ENCODE data around the gene ZNF462. TPM values are rescaled to one million over a fixed set of nuclear protein-coding genes. Genes with fewer than 3 reads are reported as not detected.

ZNF462 gene
- total RNA-seq, 2 experiments from 2014 or later: 1.1 to 1.3 TPM

GRCh38 chr9:106886111-106887046 is 23.4 kb downstream of the ZNF462 start:
- CTCF ChIA-PET: no interaction called here
- POLR2A ChIA-PET: no interaction called here
- H3K4me1 Mint-ChIP-seq (ENCODE audit: low read depth): no peaks in the 10 kb centered on the region
- H3K9me3 Mint-ChIP-seq: peaks cover 3% of the 10 kb centered on the region
- no peak for DNase-seq
- H3K4me3 Mint-ChIP-seq: no peak overlapping the region
- Histone ChIP-seq H3K36me3 (ENCODE audit: insufficient read depth, low read length) (no peaks in the 10 kb centered on the region), H3K27me3 (ENCODE audit: control insufficient read depth in 1 of 2, insufficient read depth in 2 of 2, low read length in 2 of 2) (no peaks in the 10 kb centered on the region), H3K4me1 (ENCODE audit: insufficient read depth, low read length) (no peaks in the 10 kb centered on the region), H3K4me3 (ENCODE audit: low read length) (no peak overlapping the region), H3K9me3 (ENCODE audit: control insufficient read depth in 1 of 2, insufficient read depth in 1 of 2, low read length in 2 of 2) (peaks cover 0 to 5% of the 10 kb centered on the region in 2 experiments), H3K27ac (ENCODE audit: low read depth in 1 of 2, low read length in 2 of 2) (no peak overlapping the region)
- no peak overlapping the region for H3K27ac Mint-ChIP-seq
- no peaks in the 10 kb centered on the region for H3K27me3 Mint-ChIP-seq
- TF ChIP-seq CTCF (IDR thresholded peaks at IDR 0.05): no peak
- intact Hi-C loops (cut with DNase I, micrococcal nuclease): no loop called here
- ATAC-seq (ENCODE audit: poor library complexity): no peak
- no peaks in the 10 kb centered on the region for H3K36me3 Mint-ChIP-seq (ENCODE audit: low read depth)

GRCh38 chr9:106887066-106887465 is 24.1 kb downstream of the ZNF462 start:
- no peaks in the 10 kb centered on the region for H3K4me1 Mint-ChIP-seq (ENCODE audit: low read depth)
- no peaks in the 10 kb centered on the region for H3K27me3 Mint-ChIP-seq
- H3K4me3 Mint-ChIP-seq: no peak overlapping the region
- DNase-seq: no peak
- ChIA-PET POLR2A (no interaction called here), CTCF (no interaction called here)
- intact Hi-C loops (cut with DNase I, micrococcal nuclease): no loop called here
- TF ChIP-seq CTCF (IDR thresholded peaks at IDR 0.05): no peak
- no peaks in the 10 kb centered on the region for H3K27me3 ChIP-seq (ENCODE audit: control insufficient read depth in 1 of 2, insufficient read depth in 2 of 2, low read length in 2 of 2)
- H3K27ac ChIP-seq (ENCODE audit: low read depth in 1 of 2, low read length in 2 of 2): no peak overlapping the region
- H3K36me3 ChIP-seq (ENCODE audit: insufficient read depth, low read length): no peaks in the 10 kb centered on the region
- no peak for ATAC-seq (ENCODE audit: poor library complexity)
- H3K36me3 Mint-ChIP-seq (ENCODE audit: low read depth): no peaks in the 10 kb centered on the region
- no peaks in the 10 kb centered on the region for H3K4me1 ChIP-seq (ENCODE audit: insufficient read depth, low read length)
- H3K27ac Mint-ChIP-seq: no peak overlapping the region
- H3K4me3 ChIP-seq (ENCODE audit: low read length): no peak overlapping the region
- peaks cover 3% of the 10 kb centered on the region for H3K9me3 Mint-ChIP-seq
- peaks cover 0 to 5% of the 10 kb centered on the region in 2 experiments for H3K9me3 ChIP-seq (ENCODE audit: control insufficient read depth in 1 of 2, insufficient read depth in 1 of 2, low read length in 2 of 2)

GRCh38 chr9:106889061-106889590 is 26.2 kb downstream of the ZNF462 start:
- Histone ChIP-seq H3K27ac (ENCODE audit: low read depth in 1 of 2, low read length in 2 of 2) (no peak overlapping the region), H3K36me3 (ENCODE audit: insufficient read depth, low read length) (no peaks in the 10 kb centered on the region), H3K4me1 (ENCODE audit: insufficient read depth, low read length) (no peaks in the 10 kb centered on the region), H3K4me3 (ENCODE audit: low read length) (no peak overlapping the region), H3K27me3 (ENCODE audit: control insufficient read depth in 1 of 2, insufficient read depth in 2 of 2, low read length in 2 of 2) (no peaks in the 10 kb centered on the region), H3K9me3 (ENCODE audit: control insufficient read depth in 1 of 2, insufficient read depth in 1 of 2, low read length in 2 of 2) (peaks cover 0 to 5% of the 10 kb centered on the region in 2 experiments)
- no peaks in the 10 kb centered on the region for H3K4me1 Mint-ChIP-seq (ENCODE audit: low read depth)
- no peak overlapping the region for H3K27ac Mint-ChIP-seq
- no peaks in the 10 kb centered on the region for H3K27me3 Mint-ChIP-seq
- ChIA-PET CTCF (no interaction called here), POLR2A (no interaction called here)
- peaks cover 3% of the 10 kb centered on the region for H3K9me3 Mint-ChIP-seq
- no peak for ATAC-seq (ENCODE audit: poor library complexity)
- no peak for TF ChIP-seq CTCF (IDR thresholded peaks at IDR 0.05)
- intact Hi-C loops (cut with DNase I, micrococcal nuclease): no loop called here
- DNase-seq: no peak
- no peak overlapping the region for H3K4me3 Mint-ChIP-seq
- no peaks in the 10 kb centered on the region for H3K36me3 Mint-ChIP-seq (ENCODE audit: low read depth)
